K562 (cell line): ENCODE measurements around the gene FAM78A. TPM values are rescaled to one million over a fixed set of nuclear protein-coding genes. Genes with fewer than 3 reads are reported as not detected.

Source experiments
- ATAC-seq: fragments of 200-7000 bp; cut with Tn5 transposase; 3 replicates; pipeline ENCODE4 v1.9.1; 2020; ENCODE audit warnings: moderate library complexity
- BruUV-seq: library from RNA; stranded (reverse); fragments of 400-500 nt; replicated peaks from 2 replicates; lab custom pipeline; 2021; lab: Mats Ljungman, UMichigan
- CTCF ChIA-PET: fragments of 300-600 bp; formaldehyde crosslinking; extraction: SDS; loops from one replicate; lab custom pipeline; 2021; ENCODE audit warnings: low intra/inter-chr PET ratio; lab: Yijun Ruan, JAX
- POLR2A ChIA-PET: fragments of 300-600, 350-650 bp; sonication (Branson Sonifier 250); formaldehyde crosslinking; extraction: SDS; loops from one replicate; lab custom pipeline; 2021; ENCODE audit warnings: antibody characterized with exemption, inconsistent platforms; lab: Yijun Ruan, JAX
- DNase-seq, 4 experiments: peaks; one replicate each; pipeline versions ENCODE4 v3.0.0 to v3.0.0-alpha.2; 2011 to 2018; ENCODE audit warnings: low spot score in 3 of 4, mixed read lengths in 3 of 4; ENCODE audit errors: extremely low read depth in 1 of 4
- FAIRE-seq: peaks from 2 replicates; lab custom pipeline; 2011; peaks lifted over from hg19 to GRCh38; lab: Jason Lieb, UNC
- H2AFZ ChIP-seq: 2 replicates; pipeline ENCODE4 v1.6.0; 2011; ENCODE audit warnings: low read depth, low read length, control low read depth, inconsistent platforms
- H3K27ac ChIP-seq: fragments of 200-600 bp; 3 replicates; pipeline ENCODE4 v1.8.0; 2011; ENCODE audit warnings: low read depth, mild to moderate bottlenecking, control low read depth, inconsistent platforms, low read length, moderate library complexity, mixed read lengths; ENCODE audit errors: extremely low read depth
- H3K27me3 ChIP-seq, 2 experiments: fragments of 300-600 bp in 1 of 2; 2 replicates in 1 of 2; 3 replicates in 1 of 2; pipeline versions ENCODE4 v1.6.0 to v1.8.0; 2011; ENCODE audit warnings: inconsistent platforms in 2 of 2, low read length in 2 of 2, mild to moderate bottlenecking in 1 of 2, mixed read lengths in 1 of 2, moderate library complexity in 1 of 2; ENCODE audit not compliant: control insufficient read depth in 2 of 2, insufficient read depth in 2 of 2
- H3K36me3 ChIP-seq: fragments of 300-600 bp; 3 replicates; pipeline ENCODE4 v1.8.0; 2011; ENCODE audit warnings: mild to moderate bottlenecking, low read length, inconsistent platforms; ENCODE audit not compliant: control insufficient read depth, insufficient read depth
- H3K4me1 ChIP-seq, 2 experiments: fragments of 200-600 bp in 1 of 2; replicated peaks in 1 of 2; 2 replicates in 1 of 2; 3 replicates in 1 of 2; pipeline versions ENCODE4 v1.5.1 to v1.8.0; 2011; ENCODE audit warnings: inconsistent platforms in 2 of 2, low read length in 2 of 2, mild to moderate bottlenecking in 1 of 2, mixed read lengths in 1 of 2, moderate library complexity in 1 of 2; ENCODE audit not compliant: control insufficient read depth in 2 of 2, insufficient read depth in 2 of 2
- H3K4me2 ChIP-seq: 2 replicates; pipeline ENCODE4 v1.6.1; 2011; ENCODE audit warnings: low read length, control low read depth, inconsistent platforms, mixed read lengths; ENCODE audit not compliant: insufficient read depth
- H3K4me3 ChIP-seq: fragments of 200-600 bp; sonication (generic), shearing (Covaris generic); 2 replicates; pipeline ENCODE4 v1.5.1; 2016; ENCODE audit warnings: control low read depth, inconsistent platforms
- H3K79me2 ChIP-seq: fragments of 200-600 bp; 3 replicates; pipeline ENCODE4 v1.8.0; 2011; ENCODE audit warnings: low read length, inconsistent platforms; ENCODE audit not compliant: control insufficient read depth, insufficient read depth
- H3K9ac ChIP-seq, 2 experiments: 2 replicates each; pipeline versions ENCODE4 v1.6.0 to v1.6.1; 2011; ENCODE audit warnings: low read depth in 2 of 2, low read length in 2 of 2, control low read depth in 1 of 2, inconsistent platforms in 1 of 2, mild to moderate bottlenecking in 1 of 2, mixed read lengths in 1 of 2; ENCODE audit not compliant: insufficient read depth in 1 of 2
- H3K9me1 ChIP-seq: one replicate; pipeline ENCODE4 v1.6.0; 2011; ENCODE audit warnings: inconsistent platforms, mild to moderate bottlenecking, low read length, moderate library complexity; ENCODE audit not compliant: control insufficient read depth, insufficient read depth
- H3K9me3 ChIP-seq: replicated peaks from 2 replicates; pipeline ENCODE4 v1.5.1; 2011; ENCODE audit warnings: low read depth, low read length, inconsistent platforms; ENCODE audit not compliant: control insufficient read depth, insufficient read depth
- H4K20me1 ChIP-seq: replicated peaks from 2 replicates; pipeline ENCODE4 v1.6.1; 2011; ENCODE audit warnings: low read length, inconsistent platforms, mixed read lengths; ENCODE audit not compliant: control insufficient read depth, insufficient read depth
- ARNT ChIP-seq, 2 experiments: fragments of 450-650 bp; IDR thresholded peaks; 2 replicates each; pipeline ENCODE4 v1.6.1; 2016; ENCODE audit warnings: mild to moderate bottlenecking in 1 of 2
- ILF3 ChIP-seq: fragments of 450-650 bp; IDR thresholded peaks from 2 replicates; pipeline ENCODE4 v1.6.1; 2018; ENCODE audit warnings: antibody characterized with exemption, mild to moderate bottlenecking, moderate library complexity, borderline replicate concordance
- NRF1 ChIP-seq, 2 experiments: fragments of 450-650 bp; IDR thresholded peaks in 1 of 2; conservative IDR thresholded peaks in 1 of 2; 2 replicates each; pipeline ENCODE4 v1.6.1; 2014; ENCODE audit warnings: mild to moderate bottlenecking in 2 of 2
- PHB ChIP-seq: fragments of 250-450 bp; sonication (Bioruptor Pico); IDR thresholded peaks from 2 replicates; pipeline ENCODE4 v1.5.0; 2021
- ZNF3 ChIP-seq: fragments of 250-450 bp; sonication (Bioruptor Pico); IDR thresholded peaks from 2 replicates; pipeline ENCODE4 v1.5.0; 2021; ENCODE audit warnings: mild to moderate bottlenecking, moderate library complexity
- ZNF644 ChIP-seq: fragments of 200-800 bp; sonication (Bioruptor generic); IDR thresholded peaks from 2 replicates; pipeline ENCODE4 v1.6.1; 2016; ENCODE audit warnings: low read depth, missing genetic modification characterization, missing compliant biosample characterization
- WGBS: fragments of 100-300 bp; shearing (Covaris generic); methylation state at CpG from one replicate; pipeline ENCODE4 v1.1.6; 2016; ENCODE audit warnings: low coverage, mixed read lengths; ENCODE audit not compliant: insufficient coverage; ENCODE audit errors: missing lambda C conversion rate; 5-methylcytosine and 5-hydroxymethylcytosine counted together
- in situ Hi-C: fragments of 300-500 bp; cut with MboI; formaldehyde crosslinking; loops from 4 replicates; pipeline ENCODE4 v1.15.0; 2018; ENCODE audit warnings: inconsistent platforms, mixed read lengths
- intact Hi-C: fragments of 100-400 bp; cut with micrococcal nuclease; formaldehyde crosslinking; loops from 2 replicates; pipeline ENCODE4 v1.14.2; 2022
- polyA plus RNA-seq, 8 experiments: library from polyadenylated mRNA; depleted of rRNA in 4 of 8; stranded (reverse) in 5 of 8; unstranded in 3 of 8; fragments of >200 nt; fragmentation: Nextera tagmentation in 2 of 8; fragmentation: Illumina TruSeq in 1 of 8; extraction: Ambion mirVana in 2 of 8; extraction: Trizol in 1 of 8; gene quantifications; 2 replicates each; pipeline versions ENCODE4 v1.2.1 to v1.2.3, GENCODE V29; 2011 to 2014; ENCODE audit warnings: inconsistent platforms in 1 of 8, missing spikeins in 1 of 8
- total RNA-seq, 7 experiments: library from RNA; depleted of rRNA in 6 of 7; stranded (reverse); fragments of >200 nt in 6 of 7; fragmentation: Illumina TruSeq in 2 of 7; extraction: Trizol in 2 of 7; gene quantifications; 2 replicates each; pipeline versions ENCODE4 v1.2.1 to v1.2.3, GENCODE V29; 2011 to 2021; ENCODE audit warnings: low replicate concordance in 1 of 7
- TF ChIP-seq, protein P1 (sequence below): sonication (generic); formaldehyde crosslinking; IDR thresholded peaks from 2 replicates; pipeline ENCODE4 v1.8.0; 2022; ENCODE audit warnings: mild to moderate bottlenecking, low read depth, missing genetic modification reagents

The FAM78A gene
- total and polyA plus RNA-seq, 9 of the 15 experiments (the other 6 are each of a cell fraction or from before 2014, with no cell fraction given): 0.56 to 103 (median 55.2) TPM

DNA sequence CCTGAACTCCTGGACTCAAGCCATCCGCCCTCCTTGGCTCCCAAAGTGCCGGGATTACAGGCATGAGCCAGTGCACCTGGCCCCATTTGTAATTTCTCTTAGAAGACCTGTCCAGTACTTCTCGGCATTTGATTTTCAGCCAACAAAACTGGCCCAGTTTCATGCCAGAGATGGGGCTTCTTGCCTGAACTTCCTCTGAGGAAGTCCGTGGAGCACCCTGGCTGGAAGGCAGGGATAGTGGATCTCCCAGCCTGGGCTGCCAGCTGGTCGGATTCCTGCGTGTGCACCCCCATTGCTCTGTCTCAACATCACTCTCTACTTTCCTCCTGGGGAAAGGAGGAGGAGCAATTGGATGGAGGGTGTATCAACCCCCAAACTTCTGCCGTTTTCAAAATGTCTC lies 39.0 kb downstream of the FAM78A start:
- ChIA-PET POLR2A (interaction anchor here (0.8 to 6.1 kb wide), 4 partner anchors 11 to 19 kb away, joined by 3 to 50 read pairs (median 17); no protein-coding TSS in a partner anchor), CTCF (no interaction called here)
- WGBS: 66% methylated on average over 7 of the region's 7 CpGs
- H3K4me3 ChIP-seq: no peak overlapping the region
- peaks cover 3% of the 10 kb centered on the region for H3K9me1 ChIP-seq
- no peaks in the 10 kb centered on the region for H3K79me2 ChIP-seq
- FAIRE-seq: no peak
- intact Hi-C loops (no loop called here), in situ Hi-C loops (no loop called here)
- H3K36me3 ChIP-seq: peaks cover 30% of the 10 kb centered on the region; the same call in 2 of the 3 replicates
- H3K9ac ChIP-seq: peak overlapping the region in 1 of 2 experiments; percentile 13; a peak in 1 of 4 replicates
- H4K20me1 ChIP-seq: 0 out of 2 replicates have a peak, but pooled peaks cover 7% of the 10 kb centered on the region
- BruUV-seq: no TSS peak
- no peak overlapping the region for H3K27ac ChIP-seq
- peaks cover 0 to 13% of the 10 kb centered on the region in 2 experiments; a peak in 2 of 5 replicates for H3K27me3 ChIP-seq
- no peak for DNase-seq
- H2AFZ ChIP-seq: no peak overlapping the region
- no peaks in the 10 kb centered on the region for H3K9me3 ChIP-seq
- ATAC-seq: no peak
- H3K4me2 ChIP-seq: no peak overlapping the region
- TF ChIP-seq ZNF3 (CRISPR knock-in tag): no peak
- no peak for TF ChIP-seq ZNF644 (tag)
- no peak for TF ChIP-seq PHB (CRISPR knock-in tag)
- TF ChIP-seq ARNT (IDR thresholded peaks at IDR 0.05): no peak
- no peak for TF ChIP-seq NRF1 (conservative IDR thresholded peaks at IDR 0.05 in 1 of 2, IDR thresholded peaks at IDR 0.05 in 1 of 2)
- no peak for TF ChIP-seq ILF3
- TF ChIP-seq, protein P1, sequence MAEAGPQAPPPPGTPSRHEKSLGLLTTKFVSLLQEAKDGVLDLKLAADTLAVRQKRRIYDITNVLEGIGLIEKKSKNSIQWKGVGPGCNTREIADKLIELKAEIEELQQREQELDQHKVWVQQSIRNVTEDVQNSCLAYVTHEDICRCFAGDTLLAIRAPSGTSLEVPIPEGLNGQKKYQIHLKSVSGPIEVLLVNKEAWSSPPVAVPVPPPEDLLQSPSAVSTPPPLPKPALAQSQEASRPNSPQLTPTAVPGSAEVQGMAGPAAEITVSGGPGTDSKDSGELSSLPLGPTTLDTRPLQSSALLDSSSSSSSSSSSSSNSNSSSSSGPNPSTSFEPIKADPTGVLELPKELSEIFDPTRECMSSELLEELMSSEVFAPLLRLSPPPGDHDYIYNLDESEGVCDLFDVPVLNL: no peak
- TF ChIP-seq, all 486 proteins: peak for 0
- H3K4me1 ChIP-seq: peaks cover 3 to 31% of the 10 kb centered on the region in 2 experiments; a peak in 3 of 5 replicates
